Mesendoderm (in vitro differentiated cells): Measurements from ENCODE around the gene SLC35F5.

ENCODE experiments used
- DNase-seq: peaks from one replicate; pipeline ENCODE4 v3.0.0; 2013
- H2AK5ac ChIP-seq: 2 replicates; pipeline ENCODE4 v1.6.1; 2013; ENCODE audit warnings: low read length, inconsistent platforms
- H2BK120ac ChIP-seq: 2 replicates; pipeline ENCODE4 v1.6.1; 2013; ENCODE audit warnings: low read depth, mild to moderate bottlenecking, low read length, moderate library complexity, mixed read lengths
- H2BK15ac ChIP-seq: replicated peaks from 2 replicates; pipeline ENCODE4 v1.6.1; 2013; ENCODE audit warnings: low read depth, mild to moderate bottlenecking, moderate library complexity
- H2BK5ac ChIP-seq: 2 replicates; pipeline ENCODE4 v1.6.1; 2013; ENCODE audit warnings: low read length, inconsistent platforms
- H3K18ac ChIP-seq: 2 replicates; pipeline ENCODE4 v1.6.1; 2013; ENCODE audit warnings: mild to moderate bottlenecking, low read length, mixed read lengths
- H3K23ac ChIP-seq: one replicate; pipeline ENCODE4 v1.6.1; 2013; ENCODE audit warnings: low read length
- H3K27ac ChIP-seq: 2 replicates; pipeline ENCODE4 v1.5.1; 2013; ENCODE audit warnings: low read depth, mild to moderate bottlenecking, inconsistent platforms, low read length, moderate library complexity
- H3K27me3 ChIP-seq: 2 replicates; pipeline ENCODE4 v1.6.1; 2013; ENCODE audit warnings: low read length, control low read depth, mild to moderate bottlenecking, inconsistent platforms; ENCODE audit not compliant: insufficient read depth, poor library complexity
- H3K36me3 ChIP-seq: 2 replicates; pipeline ENCODE4 v1.6.1; 2013; ENCODE audit warnings: low read length, inconsistent platforms; ENCODE audit not compliant: control insufficient read depth, insufficient read depth
- H3K4ac ChIP-seq: one replicate; pipeline ENCODE4 v1.6.1; 2013; ENCODE audit warnings: low read depth, mild to moderate bottlenecking, low read length, moderate library complexity
- H3K4me1 ChIP-seq: 2 replicates; pipeline ENCODE4 v1.6.1; 2013; ENCODE audit warnings: low read depth, low read length, inconsistent platforms; ENCODE audit not compliant: control insufficient read depth
- H3K4me2 ChIP-seq: 2 replicates; pipeline ENCODE4 v1.6.1; 2013; ENCODE audit warnings: low read length
- H3K4me3 ChIP-seq: 2 replicates; pipeline ENCODE4 v1.5.1; 2013; ENCODE audit warnings: mild to moderate bottlenecking, low read length
- H3K56ac ChIP-seq: one replicate; pipeline ENCODE4 v1.6.1; 2013; ENCODE audit warnings: low read length
- H3K79me1 ChIP-seq: 2 replicates; pipeline ENCODE4 v1.6.1; 2013; ENCODE audit warnings: low read length, inconsistent platforms
- H3K79me2 ChIP-seq: 2 replicates; pipeline ENCODE4 v1.6.1; 2013; ENCODE audit warnings: mild to moderate bottlenecking, low read length; ENCODE audit not compliant: control insufficient read depth, insufficient read depth
- H3K9ac ChIP-seq: 2 replicates; pipeline ENCODE4 v1.6.1; 2013; ENCODE audit warnings: low read length, inconsistent platforms
- H4K5ac ChIP-seq: one replicate; pipeline ENCODE4 v1.6.1; 2013; ENCODE audit warnings: low read length
- H4K8ac ChIP-seq: one replicate; pipeline ENCODE4 v1.6.1; 2013; ENCODE audit warnings: low read depth, mild to moderate bottlenecking, control low read depth, low read length, moderate library complexity
- WGBS: extraction: QIAGEN DNeasy Blood & Tissue Kit; methylation state at CpG from one replicate; pipeline ENCODE4 v1.1.7; 2013; ENCODE audit warnings: low lambda C conversion rate, missing lambda C conversion rate; ENCODE audit not compliant: insufficient coverage; ENCODE audit errors: extremely low coverage; 5-methylcytosine and 5-hydroxymethylcytosine counted together

The SLC35F5 gene

DNA sequence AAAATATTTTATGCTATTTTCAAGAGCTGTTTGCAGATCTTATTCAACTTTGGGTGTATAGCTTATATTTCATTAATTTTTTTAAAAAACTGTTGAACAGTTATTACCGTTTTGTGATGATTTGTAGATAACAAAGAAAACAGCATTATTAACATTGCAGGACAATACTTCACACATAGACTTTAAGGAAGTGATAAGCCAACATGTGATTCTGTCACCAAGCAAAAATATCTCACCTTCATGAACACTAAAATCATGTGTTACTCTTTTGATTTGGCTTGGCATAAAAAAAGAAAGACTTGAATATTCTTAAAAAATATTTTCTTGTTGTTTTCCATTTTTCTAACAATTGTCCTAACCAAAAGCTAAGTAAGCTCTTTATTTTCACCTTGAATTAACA, 33.0 kb downstream of the SLC35F5 start:
- Histone ChIP-seq H3K27me3 (no peaks in the 10 kb centered on the region), H2BK15ac (no peak overlapping the region), H2BK120ac (no peak overlapping the region), H3K9ac (no peak overlapping the region), H3K56ac (no peak overlapping the region), H3K4me1 (no peaks in the 10 kb centered on the region), H4K8ac (no peak overlapping the region), H2AK5ac (no peak overlapping the region), H3K27ac (no peak overlapping the region), H3K79me1 (no peaks in the 10 kb centered on the region), H2BK5ac (no peak overlapping the region), H3K18ac (no peak overlapping the region), H3K4me3 (no peak overlapping the region), H3K23ac (no peak overlapping the region), H3K4ac (no peak overlapping the region), H4K5ac (no peak overlapping the region), H3K4me2 (no peak overlapping the region), H3K79me2 (no peaks in the 10 kb centered on the region), H3K36me3 (no peaks in the 10 kb centered on the region)
- no peak for DNase-seq
- WGBS: no CpG with 5 or more reads among the region's 1 CpG

DNA sequence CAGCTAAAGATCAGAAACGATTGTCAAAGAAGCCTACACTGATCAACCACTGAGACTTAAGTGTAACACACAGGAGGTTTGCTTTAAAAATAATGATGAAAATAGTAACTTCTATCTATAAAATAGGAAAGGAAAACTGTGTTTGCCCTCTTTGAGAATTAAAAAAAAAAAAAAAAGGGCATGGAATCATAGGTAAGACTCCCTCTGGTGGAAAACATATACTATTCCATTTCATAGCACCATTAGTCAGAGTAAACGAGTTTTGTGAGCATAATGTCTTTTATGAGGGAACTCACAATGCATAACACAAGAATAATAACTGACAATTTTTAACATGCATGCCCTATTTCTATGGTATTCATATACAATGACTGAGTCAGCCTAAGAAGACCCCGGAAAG, 36.3 kb downstream of the SLC35F5 start:
- H2BK120ac ChIP-seq: no peak overlapping the region
- no peak overlapping the region for H3K4me3 ChIP-seq
- H3K56ac ChIP-seq: no peak overlapping the region
- peak; percentile 13 for DNase-seq
- no peaks in the 10 kb centered on the region for H3K4me1 ChIP-seq
- H3K18ac ChIP-seq: no peak overlapping the region
- H2BK15ac ChIP-seq: no peak overlapping the region
- no CpG with 5 or more reads among the region's 3 CpGs for WGBS
- H3K27me3 ChIP-seq: no peaks in the 10 kb centered on the region
- no peak overlapping the region for H4K8ac ChIP-seq
- no peaks in the 10 kb centered on the region for H3K79me2 ChIP-seq
- H3K9ac ChIP-seq: no peak overlapping the region
- H3K36me3 ChIP-seq: peaks cover 4% of the 10 kb centered on the region
- H2AK5ac ChIP-seq: no peak overlapping the region
- no peak overlapping the region for H3K4ac ChIP-seq
- no peak overlapping the region for H3K4me2 ChIP-seq
- no peak overlapping the region for H3K23ac ChIP-seq
- H2BK5ac ChIP-seq: no peak overlapping the region
- H3K79me1 ChIP-seq: no peaks in the 10 kb centered on the region
- no peak overlapping the region for H4K5ac ChIP-seq
- no peak overlapping the region for H3K27ac ChIP-seq

DNA sequence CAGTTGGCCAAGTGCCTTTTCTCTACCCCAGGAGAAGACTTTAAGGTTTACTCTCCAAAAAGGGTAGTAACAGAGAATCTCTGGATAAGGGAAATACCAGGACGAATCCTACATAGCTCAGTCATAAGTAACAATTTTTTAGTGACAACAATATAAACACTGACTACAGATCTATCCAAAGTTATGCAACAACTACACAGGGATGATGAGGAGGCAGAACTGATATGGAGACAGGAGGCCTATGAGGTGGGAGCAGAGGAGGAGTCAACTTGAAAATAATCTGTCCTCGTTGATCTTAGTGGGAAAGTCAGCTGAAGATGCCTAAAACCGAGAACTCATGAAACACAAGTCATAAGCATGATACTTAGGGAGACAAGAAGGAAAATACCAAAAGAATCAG, 40.2 kb downstream of the SLC35F5 start:
- no peak overlapping the region for H4K5ac ChIP-seq
- no peak overlapping the region for H3K23ac ChIP-seq
- H3K36me3 ChIP-seq: peaks cover 4% of the 10 kb centered on the region
- no peak overlapping the region for H3K4me3 ChIP-seq
- WGBS: no CpG with 5 or more reads among the region's 3 CpGs
- no peaks in the 10 kb centered on the region for H3K27me3 ChIP-seq
- DNase-seq: no peak
- H2BK15ac ChIP-seq: no peak overlapping the region
- H3K4me1 ChIP-seq: no peaks in the 10 kb centered on the region
- H3K79me1 ChIP-seq: no peaks in the 10 kb centered on the region
- H3K18ac ChIP-seq: no peak overlapping the region
- H2BK5ac ChIP-seq: no peak overlapping the region
- H3K4ac ChIP-seq: no peak overlapping the region
- no peak overlapping the region for H3K9ac ChIP-seq
- H3K79me2 ChIP-seq: no peaks in the 10 kb centered on the region
- H3K4me2 ChIP-seq: no peak overlapping the region
- H2BK120ac ChIP-seq: no peak overlapping the region
- no peak overlapping the region for H2AK5ac ChIP-seq
- H3K56ac ChIP-seq: no peak overlapping the region
- H4K8ac ChIP-seq: no peak overlapping the region
- H3K27ac ChIP-seq: no peak overlapping the region

DNA sequence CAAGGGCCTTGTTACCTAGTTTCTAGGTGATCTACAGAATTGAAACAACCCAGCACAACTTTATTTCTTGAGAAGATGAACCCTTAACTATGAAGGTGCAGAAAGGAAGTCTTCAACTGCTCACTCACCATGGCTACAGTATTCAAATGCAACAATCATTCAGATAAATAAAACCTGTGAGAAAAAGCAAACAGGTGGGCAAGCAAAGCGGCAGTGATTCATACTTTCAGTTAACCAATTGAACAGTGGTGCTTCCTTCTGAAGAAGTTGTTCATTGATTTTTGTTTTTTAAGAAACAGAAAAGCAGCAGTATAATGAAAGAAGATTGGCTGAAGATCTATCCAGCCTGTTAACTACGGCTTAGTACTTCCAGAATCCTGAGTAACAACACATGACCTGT, 43.5 kb downstream of the SLC35F5 start:
- Histone ChIP-seq H4K5ac (no peak overlapping the region), H3K4me3 (no peak overlapping the region), H2AK5ac (no peak overlapping the region), H2BK120ac (no peak overlapping the region), H3K79me2 (no peaks in the 10 kb centered on the region), H3K27ac (no peak overlapping the region), H2BK15ac (no peak overlapping the region), H3K36me3 (peaks cover 4% of the 10 kb centered on the region), H3K9ac (no peak overlapping the region), H2BK5ac (no peak overlapping the region), H3K79me1 (no peaks in the 10 kb centered on the region), H3K4ac (no peak overlapping the region), H3K23ac (no peak overlapping the region), H3K27me3 (no peaks in the 10 kb centered on the region), H4K8ac (no peak overlapping the region), H3K56ac (no peak overlapping the region), H3K18ac (no peak overlapping the region), H3K4me2 (no peak overlapping the region), H3K4me1 (no peaks in the 10 kb centered on the region)
- DNase-seq: no peak
- no CpG with 5 or more reads among the region's 2 CpGs for WGBS

DNA sequence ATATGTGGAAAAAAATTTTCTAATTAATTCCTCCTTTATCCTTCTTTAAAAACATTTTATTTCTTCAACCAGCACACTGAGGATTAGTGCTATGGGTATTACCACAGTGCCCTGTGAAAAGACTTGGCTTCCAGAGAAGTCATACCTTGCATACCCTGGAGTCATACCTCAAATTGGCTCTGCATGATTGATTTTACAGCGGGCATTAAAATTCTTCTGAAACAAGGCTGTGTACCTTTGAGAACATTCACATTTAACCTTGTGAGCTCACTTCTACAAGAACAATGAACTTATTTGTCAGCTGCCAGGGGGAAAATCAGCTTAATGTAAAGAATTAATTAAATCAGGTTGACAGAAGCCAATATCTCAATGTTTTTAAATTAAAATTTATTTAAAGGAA, 44.6 kb downstream of the SLC35F5 start:
- no peak overlapping the region for H3K4me3 ChIP-seq
- H3K23ac ChIP-seq: no peak overlapping the region
- no peak overlapping the region for H3K4me2 ChIP-seq
- H3K9ac ChIP-seq: no peak overlapping the region
- H3K27ac ChIP-seq: no peak overlapping the region
- H2BK120ac ChIP-seq: no peak overlapping the region
- no peak for DNase-seq
- H3K79me2 ChIP-seq: no peaks in the 10 kb centered on the region
- H3K79me1 ChIP-seq: no peaks in the 10 kb centered on the region
- peaks cover 4% of the 10 kb centered on the region for H3K36me3 ChIP-seq
- WGBS: no CpG with 5 or more reads among the region's 1 CpG
- H2BK15ac ChIP-seq: no peak overlapping the region
- no peak overlapping the region for H4K5ac ChIP-seq
- H3K4ac ChIP-seq: no peak overlapping the region
- H4K8ac ChIP-seq: no peak overlapping the region
- no peak overlapping the region for H3K56ac ChIP-seq
- H3K4me1 ChIP-seq: no peaks in the 10 kb centered on the region
- no peak overlapping the region for H2BK5ac ChIP-seq
- H3K27me3 ChIP-seq: no peaks in the 10 kb centered on the region
- no peak overlapping the region for H3K18ac ChIP-seq
- H2AK5ac ChIP-seq: no peak overlapping the region

DNA sequence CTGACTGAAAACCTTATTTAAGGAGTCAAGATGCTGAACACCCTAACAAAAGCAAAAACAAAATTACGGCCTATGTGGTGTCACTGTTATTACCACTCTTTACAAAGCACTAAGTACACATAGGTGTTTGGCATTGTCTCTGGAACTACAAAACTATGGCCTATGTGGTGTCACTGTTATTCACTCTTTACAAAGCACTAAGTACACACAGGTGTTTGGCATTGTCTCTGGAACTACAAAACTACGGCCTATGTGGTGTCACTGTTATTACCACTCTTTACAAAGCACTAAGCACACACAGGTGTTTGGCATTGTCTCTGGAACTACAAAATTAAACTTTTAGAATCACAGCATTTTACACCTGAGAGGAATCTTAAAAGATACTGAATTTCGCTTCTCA, 47.4 kb downstream of the SLC35F5 start:
- H4K5ac ChIP-seq: no peak overlapping the region
- H2BK5ac ChIP-seq: no peak overlapping the region
- H3K4me1 ChIP-seq: no peaks in the 10 kb centered on the region
- no peak overlapping the region for H3K4ac ChIP-seq
- no peaks in the 10 kb centered on the region for H3K27me3 ChIP-seq
- no peak overlapping the region for H3K23ac ChIP-seq
- H3K9ac ChIP-seq: no peak overlapping the region
- no peak for DNase-seq
- H3K79me1 ChIP-seq: no peaks in the 10 kb centered on the region
- H3K4me2 ChIP-seq: no peak overlapping the region
- H2BK15ac ChIP-seq: no peak overlapping the region
- H3K36me3 ChIP-seq: no peaks in the 10 kb centered on the region
- H2AK5ac ChIP-seq: no peak overlapping the region
- H3K27ac ChIP-seq: no peak overlapping the region
- no CpG with 5 or more reads among the region's 3 CpGs for WGBS
- no peak overlapping the region for H3K18ac ChIP-seq
- no peaks in the 10 kb centered on the region for H3K79me2 ChIP-seq
- H3K4me3 ChIP-seq: no peak overlapping the region
- no peak overlapping the region for H3K56ac ChIP-seq
- H4K8ac ChIP-seq: no peak overlapping the region
- H2BK120ac ChIP-seq: no peak overlapping the region
